ENCODE data around the gene SHCBP1L. TPM values are rescaled to one million over a fixed set of nuclear protein-coding genes. Genes with fewer than 3 reads are reported as not detected.
"Not testable (repeated sequence)": the region's sequence is repeated elsewhere in the genome, so short reads cannot be mapped to it uniquely, and the experiment has no call there.

SHCBP1L gene
- total RNA-seq, 1 experiment from 2014 or later: not detected

GRCh38 chr1:182965096-182965495 lies 12.1 kb upstream of the SHCBP1L start:
- no peak for DNase-seq (ENCODE audit: low spot score)

DNA sequence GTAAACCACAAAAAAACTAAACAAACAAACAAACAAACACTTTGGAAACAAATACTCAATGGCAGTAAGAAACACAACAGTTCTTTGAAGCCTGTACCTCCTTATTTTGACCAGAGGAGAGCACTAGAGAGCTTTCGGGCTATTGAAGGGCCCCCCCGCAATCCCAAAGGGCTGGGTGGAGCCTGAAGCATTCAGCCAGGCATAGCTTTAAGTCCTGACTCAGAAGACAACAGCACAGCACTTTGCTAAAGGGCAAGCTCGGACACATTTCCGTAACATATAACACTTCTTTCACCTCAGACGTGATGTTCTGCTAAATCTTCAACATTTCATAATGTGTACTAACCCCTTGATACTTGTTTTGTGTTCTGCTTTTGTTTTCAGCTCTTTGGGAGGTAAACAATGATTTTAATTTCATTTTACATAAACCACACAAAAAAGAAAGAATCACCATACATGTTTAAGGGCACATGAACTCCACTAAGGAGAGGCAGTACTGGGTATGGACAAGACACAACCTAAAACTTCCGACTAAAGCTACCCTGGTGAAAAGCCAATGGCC lies 9.7 kb upstream of the SHCBP1L start:
- peak; percentile 90 for DNase-seq (ENCODE audit: low spot score)

DNA sequence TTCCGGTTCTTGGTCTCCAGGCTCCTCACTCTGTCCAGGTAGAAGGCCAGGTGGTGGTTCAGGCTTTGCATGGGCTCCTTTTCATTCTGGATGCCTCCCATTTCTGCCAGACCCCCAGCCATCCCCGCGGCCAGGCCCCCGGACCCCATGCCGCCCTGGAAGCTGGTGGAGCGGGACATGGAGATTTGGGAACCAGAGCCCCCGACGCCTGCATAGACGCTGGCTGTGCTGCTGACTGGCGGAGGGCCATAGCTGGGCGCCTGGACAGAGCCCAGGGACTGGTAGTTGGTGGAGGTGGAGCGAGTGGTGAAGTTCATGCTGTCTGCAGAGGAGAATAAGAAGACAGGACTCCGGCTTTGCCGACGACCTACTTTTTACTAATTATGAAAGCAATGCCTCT lies 7.1 kb upstream of the SHCBP1L start:
- no peak for DNase-seq (ENCODE audit: low spot score)

GRCh38 chr1:182957902-182958395 lies 5.0 kb upstream of the SHCBP1L start:
- no peak for DNase-seq (ENCODE audit: low spot score)

GRCh38 chr1:182956708-182957365 lies 3.9 kb upstream of the SHCBP1L start:
- DNase-seq (ENCODE audit: low spot score): no peak

DNA sequence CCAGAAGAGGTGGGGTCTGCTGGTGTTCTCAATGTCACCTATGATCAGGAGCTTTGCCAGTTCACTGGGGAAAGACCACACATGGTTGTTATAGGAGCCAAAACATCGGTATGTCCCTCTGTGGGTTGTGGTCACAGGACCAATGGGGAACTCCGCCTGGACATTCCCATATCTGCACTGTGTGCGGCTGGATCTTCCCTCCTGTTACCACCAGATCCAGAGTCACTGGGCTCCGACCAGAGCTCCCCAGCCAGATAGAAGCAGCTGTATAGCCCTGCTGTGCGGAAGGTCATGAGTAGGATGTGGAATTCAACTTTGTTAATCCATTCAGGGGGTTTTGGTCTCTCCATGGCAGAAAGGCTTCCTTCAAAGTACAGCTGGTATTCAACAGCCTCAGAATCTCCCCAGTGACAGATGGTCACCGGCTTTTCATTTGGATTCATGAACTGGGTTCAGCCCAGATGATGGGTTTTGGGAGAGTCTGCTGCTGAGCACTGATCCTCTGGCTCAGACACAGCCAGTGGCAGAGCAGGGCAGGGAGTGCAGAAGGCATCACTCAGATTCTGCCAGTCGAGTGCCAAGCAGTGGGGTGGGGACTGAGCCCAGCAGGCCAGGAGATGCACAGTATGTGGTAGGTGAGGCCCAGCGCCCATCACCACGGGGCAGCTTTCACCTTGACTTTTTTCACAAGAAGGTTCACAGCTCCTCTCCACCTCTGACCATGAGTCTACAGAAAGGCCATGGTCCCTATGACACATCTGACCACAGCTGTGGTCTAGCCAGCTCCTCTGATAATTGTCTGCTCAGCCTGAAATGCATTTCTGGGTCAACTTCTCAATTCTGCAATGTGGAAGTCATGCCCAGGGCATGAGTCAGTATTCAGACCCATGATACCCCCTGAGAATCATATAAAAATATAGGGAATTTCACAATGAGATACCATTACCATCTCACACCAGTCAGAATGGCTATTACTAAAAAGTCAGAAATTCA lies 2.9 kb upstream of the SHCBP1L start:
- peak; percentile 99 for DNase-seq (ENCODE audit: low spot score)

- DNase-seq (ENCODE audit: low spot score): no peak
Measured at GRCh38 chr1:182953826-182954225, 860 bp upstream of the SHCBP1L start.

- DNase-seq (ENCODE audit: low spot score): not testable (repeated sequence)
Measured at GRCh38 chr1:182943336-182943735, 9.6 kb downstream of the SHCBP1L start.

DNA sequence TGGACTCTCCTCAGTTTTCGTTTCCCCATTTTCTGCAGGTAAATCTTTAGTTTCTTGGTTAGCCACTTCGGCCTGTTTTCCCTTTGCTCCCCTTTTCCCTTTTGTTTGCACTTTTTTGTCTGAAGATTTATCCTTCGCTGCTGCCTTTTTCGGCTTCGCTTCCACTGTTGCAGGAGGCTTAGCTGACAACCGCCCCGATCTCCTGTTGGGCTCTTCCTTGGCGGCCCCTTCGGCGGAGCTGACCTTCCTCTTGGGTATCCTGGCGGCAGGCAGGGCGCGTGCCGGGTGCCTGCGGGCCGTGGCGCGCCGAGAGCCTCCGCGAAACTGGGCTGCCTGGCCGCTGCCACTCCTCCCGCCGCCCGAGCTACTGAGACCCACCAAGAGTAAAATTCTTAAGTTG lies 10.8 kb downstream of the SHCBP1L start:
- DNase-seq (ENCODE audit: low spot score): not testable (repeated sequence)

DNA sequence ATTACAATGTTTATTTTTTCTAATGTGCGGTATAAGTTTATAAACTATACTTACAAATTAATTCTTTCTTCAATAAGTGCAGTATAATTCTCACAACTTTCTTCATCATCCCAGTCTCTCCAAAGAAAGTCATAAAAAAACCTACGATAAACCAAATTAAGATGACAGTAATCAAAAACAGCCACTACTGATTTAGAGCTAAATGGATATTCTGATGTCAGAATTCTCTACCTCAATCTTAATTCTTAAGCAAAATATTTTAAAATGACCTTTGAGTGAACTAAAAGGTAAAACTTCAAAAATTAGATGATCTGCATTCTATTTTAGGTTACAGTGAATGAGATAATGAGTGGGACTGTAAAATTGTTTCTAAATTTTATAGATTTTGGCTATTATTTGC lies 13.6 kb downstream of the SHCBP1L start:
- no peak for DNase-seq (ENCODE audit: low spot score)

DNA sequence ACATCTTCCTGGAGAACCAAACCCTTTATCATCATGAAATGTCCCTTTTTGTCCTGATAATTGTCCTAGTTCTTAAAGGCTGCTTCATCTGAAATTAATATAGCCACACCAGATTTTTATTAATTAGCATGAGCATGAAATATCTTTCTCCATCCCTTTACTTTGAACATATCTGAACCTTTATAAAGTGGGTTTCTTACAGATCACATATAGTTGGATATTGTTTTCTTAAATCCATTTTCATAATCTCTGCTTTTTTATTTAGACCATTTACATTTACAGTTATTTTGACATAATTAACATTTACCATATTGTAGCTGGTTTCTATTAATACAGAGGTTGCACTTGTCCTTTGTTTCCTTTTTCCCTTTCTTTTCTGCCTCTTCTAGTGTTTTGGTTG lies 17.2 kb downstream of the SHCBP1L start:
- no peak for DNase-seq (ENCODE audit: low spot score)

DNA sequence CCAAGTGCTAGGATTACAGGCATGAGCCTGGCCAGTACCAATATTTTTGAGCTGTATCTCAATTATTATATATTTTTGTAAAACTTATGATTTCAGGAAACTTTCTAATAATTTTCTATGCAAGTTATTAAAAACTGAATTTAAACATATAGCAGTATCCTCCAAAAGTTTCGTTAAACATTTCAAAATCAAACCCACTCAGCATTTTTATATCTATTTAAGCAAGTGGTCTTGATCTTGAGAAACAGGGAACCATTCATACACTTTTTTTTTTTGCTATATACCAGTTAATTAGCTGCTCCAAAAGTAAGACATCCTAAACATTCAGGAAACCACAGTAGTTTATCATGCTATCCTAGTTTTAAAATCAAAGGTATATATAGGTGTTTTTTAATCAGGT lies 22.0 kb downstream of the SHCBP1L start:
- no peak for DNase-seq (ENCODE audit: low spot score)

DNA sequence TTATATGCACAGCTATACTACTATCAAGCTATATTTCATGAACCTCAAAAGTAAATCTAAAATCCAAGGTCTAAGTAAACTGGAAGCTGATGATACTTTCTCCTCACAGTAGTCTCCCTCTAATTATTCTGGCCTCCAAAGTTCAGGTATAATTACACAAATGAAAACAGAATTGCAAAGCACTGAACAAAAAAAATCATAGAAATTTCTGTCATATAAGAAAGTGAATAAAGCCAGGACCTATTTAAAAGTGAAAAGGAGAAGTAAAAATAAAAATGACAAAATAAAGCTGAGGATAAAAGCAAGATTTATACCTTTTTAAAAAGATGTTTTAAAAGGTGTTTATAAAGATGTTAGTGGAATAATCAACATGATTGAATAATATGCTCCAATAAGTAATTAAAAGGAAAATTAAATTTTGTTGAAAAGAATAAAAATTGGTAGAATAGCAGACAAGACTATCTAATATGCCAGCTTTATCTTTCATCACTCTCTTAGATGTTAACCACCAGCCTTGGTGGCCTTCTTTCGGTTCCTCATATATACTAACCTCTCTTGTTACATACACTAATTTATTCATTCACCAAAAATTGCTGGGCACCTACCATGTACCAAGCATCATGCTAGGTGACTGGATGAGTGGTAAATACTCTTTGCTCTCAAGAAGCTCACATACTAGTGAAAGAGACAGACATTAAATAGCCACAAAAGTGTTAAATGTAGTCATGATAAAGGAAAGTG lies 25.1 kb downstream of the SHCBP1L start:
- no peak for DNase-seq (ENCODE audit: low spot score)

DNA sequence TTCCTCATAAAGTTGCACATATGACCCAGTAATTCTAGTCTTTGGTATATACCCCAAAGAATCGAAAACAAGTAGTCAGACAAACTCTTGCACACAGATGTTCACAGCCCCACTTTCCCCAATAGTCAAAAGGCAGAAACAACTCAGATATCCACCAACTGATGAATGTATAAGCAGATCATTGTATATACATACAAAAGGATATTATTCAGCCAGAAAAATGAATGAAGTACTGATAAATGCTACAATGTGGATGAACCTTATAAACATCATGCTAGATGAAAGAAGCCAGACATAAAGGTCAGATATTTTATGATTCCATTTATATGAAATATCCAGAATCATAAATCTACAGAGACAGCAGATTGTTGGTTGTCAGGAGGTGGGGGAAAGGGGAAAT lies 27.3 kb downstream of the SHCBP1L start:
- DNase-seq (ENCODE audit: low spot score): no peak

DNA sequence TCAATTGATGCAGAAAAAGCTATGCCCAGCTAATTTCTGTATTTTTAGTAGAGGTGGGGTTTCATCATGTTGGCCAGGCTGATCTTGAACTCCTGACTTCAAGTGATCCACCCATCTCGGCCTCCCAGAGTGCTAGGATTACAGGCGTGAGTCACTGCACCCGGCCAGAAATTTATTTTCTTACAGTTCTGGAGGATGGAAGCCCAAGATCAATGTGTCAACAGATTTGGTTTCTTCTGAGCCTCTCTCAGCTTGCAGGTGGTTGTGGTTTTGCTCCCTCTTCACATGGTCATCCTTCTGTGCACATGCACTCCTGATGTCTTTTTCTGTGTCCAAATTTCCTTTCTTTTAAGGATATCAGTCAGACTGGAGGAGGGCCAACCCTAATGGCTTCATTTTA lies 35.6 kb downstream of the SHCBP1L start:
- peak; percentile 21 for DNase-seq (ENCODE audit: low spot score)

- DNase-seq (ENCODE audit: low spot score): no peak
Measured at GRCh38 chr1:182913401-182913800, 39.6 kb downstream of the SHCBP1L start.

GRCh38 chr1:182910143-182910542 lies 42.8 kb downstream of the SHCBP1L start:
- DNase-seq (ENCODE audit: low spot score): no peak

DNA sequence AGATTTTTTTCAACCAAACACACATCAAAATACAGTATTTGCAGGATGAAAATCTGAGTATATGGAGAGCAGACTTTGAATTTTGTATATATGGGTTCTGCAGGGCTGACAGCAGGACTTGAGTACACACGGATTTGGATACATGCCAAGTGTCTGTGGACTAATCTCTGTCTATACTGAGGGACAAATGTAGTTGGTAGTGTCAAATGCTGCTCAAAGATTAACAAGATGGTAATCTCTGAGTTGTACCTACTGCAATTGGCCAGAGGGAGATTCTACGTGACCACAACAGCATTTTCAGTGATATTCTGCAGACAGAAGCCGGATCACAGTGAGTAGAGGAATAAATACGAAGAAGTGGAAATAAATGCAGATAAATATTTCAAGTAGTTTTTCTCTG lies 43.4 kb downstream of the SHCBP1L start:
- no peak for DNase-seq (ENCODE audit: low spot score)

GRCh38 chr1:182905321-182905720 lies 47.6 kb downstream of the SHCBP1L start:
- no peak for DNase-seq (ENCODE audit: low spot score)

- DNase-seq (ENCODE audit: low spot score): not testable (repeated sequence)
Measured at GRCh38 chr1:182901946-182902345, 51.0 kb downstream of the SHCBP1L start.

DNA sequence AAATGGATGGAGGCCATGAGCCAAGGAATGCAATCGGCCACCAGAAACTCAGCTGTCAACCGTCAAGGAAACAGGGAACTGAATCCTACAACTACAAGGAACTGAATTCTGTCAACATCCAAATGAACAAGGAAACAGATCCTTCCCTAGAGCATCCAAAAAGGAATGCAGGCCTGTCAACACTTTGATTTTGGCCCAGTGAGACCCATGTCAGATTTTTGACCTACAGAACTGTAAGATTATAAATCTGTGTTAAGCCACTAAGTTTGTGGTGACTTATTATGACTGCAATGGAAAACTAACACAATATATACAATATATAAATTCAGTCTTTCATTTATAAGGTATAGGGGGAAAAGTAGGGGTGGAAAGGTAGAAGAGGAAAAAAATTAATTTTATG lies 55.3 kb downstream of the SHCBP1L start:
- no peak for DNase-seq (ENCODE audit: low spot score)

Measured in A172 (cell line).